Endothelial cell of hepatic sinusoid (primary cell): ENCODE measurements around the gene HSD11B2.

ENCODE experiments used
- in situ Hi-C: cut with HindIII; loops from 2 replicates; pipeline ENCODE4 v1.10.0; 2017; ENCODE audit warnings: low sequenced_read_pairs

HSD11B2 gene

DNA sequence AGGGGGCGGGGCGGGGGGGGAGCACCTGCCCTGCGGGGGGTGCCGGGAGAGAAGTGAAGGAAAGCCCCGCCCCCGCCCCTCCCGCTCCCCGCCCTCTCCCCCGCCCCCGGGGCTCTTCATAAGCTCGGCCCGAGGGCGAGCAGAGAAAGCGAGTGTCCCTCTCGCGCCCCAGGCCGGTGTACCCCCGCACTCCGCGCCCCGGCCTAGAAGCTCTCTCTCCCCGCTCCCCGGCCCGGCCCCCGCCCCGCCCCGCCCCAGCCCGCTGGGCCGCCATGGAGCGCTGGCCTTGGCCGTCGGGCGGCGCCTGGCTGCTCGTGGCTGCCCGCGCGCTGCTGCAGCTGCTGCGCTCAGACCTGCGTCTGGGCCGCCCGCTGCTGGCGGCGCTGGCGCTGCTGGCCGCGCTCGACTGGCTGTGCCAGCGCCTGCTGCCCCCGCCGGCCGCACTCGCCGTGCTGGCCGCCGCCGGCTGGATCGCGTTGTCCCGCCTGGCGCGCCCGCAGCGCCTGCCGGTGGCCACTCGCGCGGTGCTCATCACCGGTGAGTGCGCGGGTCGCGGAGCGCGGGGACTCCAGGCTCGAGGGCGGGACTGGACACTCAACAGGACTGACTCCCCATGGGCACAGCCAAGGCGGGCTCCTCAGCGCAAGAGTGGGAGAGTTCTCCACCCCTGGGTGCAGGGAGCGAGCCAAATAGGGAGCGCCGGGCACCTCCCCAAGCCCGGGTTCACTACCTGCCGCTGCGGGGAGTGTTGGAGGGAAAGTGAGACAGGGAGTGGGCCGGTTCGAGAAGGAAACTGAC, at the start of gene HSD11B2:
TSS of gene HSD11B2 (plus strand) at position 145 of the 798 bp plus-strand sequence. CDS start at position 273, 128 bp downstream.
- in situ Hi-C loops = no loop called here

DNA sequence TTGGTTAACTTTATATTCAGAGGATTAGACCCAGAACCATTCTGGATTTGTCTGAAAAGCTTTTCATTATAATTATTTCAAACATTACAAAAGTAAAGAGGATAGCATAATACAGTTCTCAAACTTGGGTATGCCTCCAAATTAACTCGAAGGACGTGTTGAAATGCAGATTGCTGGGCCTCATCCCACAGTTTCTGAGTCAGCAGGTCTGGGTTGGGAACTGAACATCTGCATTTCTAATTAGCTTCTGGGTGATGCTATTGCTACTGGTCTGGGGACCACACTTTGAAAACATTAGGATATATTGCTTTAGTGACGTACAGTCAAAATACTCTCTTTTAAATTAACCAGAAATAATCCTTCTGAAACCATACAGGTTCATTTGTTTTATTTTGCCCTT, 47.6 kb upstream of the HSD11B2 start:
- in situ Hi-C loops = loop anchor here (5.0 to 10.0 kb wide), 2 partner anchors 56 to 448 kb away; partner anchors contain the start of genes CES2, CIAO2B, KCTD19 and LRRC36

DNA sequence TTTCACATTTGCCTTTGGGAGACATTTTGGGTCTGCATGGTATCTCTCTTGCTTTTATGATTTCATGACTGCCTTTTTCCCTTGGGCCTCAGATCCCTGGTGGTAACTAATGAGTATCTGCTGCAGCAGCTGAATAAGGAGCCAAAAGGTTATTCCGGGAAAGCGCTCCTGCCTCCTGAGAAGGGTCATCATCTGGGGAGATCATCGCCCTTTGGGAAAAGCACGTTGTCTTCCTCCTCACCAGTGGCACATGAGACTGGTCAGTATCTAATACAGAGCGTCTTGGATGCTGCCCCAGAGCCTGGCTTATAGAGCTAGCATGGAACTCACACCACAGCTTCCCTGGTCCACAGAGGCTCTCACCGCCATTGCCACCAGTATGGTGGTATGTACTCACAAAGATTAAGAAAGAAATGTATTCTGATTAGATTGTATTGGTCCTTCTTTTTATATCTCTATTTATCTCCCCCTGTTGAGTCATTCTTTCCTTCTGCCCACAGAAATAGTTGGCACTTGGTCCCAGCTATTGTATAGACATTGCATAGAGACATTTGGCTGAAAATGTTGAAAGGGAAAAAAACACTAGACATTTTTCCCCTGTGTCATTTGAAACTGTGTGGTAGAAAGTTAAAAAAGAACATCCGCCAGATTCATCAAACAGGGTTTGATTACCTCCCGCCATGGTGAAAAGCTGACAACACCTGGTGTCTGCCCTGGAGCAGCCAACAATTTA, 46.0 kb upstream of the HSD11B2 start:
- in situ Hi-C loops = loop anchor here (5.0 to 10.0 kb wide), 2 partner anchors 58 to 450 kb away; partner anchors contain the start of genes CES2, CIAO2B, KCTD19 and LRRC36

DNA sequence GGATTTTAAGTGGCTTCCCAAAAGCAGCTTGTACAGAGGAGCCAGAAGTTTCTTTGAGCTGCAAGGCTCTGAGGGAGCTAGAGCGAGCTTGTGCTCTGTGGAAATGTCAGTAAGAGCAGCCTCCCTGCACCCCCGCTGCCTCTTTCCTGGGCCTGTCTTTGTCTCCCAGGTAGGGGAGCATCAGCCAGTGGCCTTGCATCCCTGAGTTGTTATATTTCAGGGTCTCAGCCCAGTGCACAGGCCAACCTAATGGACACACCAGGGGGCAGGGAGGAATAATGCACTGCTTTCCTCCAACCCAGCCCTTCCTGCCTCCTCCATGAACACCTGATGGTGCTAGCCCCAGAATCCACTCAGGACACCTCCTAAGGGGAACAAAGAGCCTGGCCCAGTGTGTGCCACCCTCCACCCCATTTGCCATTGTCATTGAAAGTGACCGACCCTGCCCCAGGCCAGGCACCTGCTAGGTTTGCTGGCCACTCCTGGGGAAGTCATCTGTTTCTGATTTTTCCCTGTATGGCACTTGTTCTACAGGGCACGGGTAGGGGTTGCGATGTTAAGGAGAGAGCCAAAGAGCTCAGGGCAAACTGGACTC, 44.0 kb upstream of the HSD11B2 start:
- in situ Hi-C loops = loop anchor here (10.0 kb wide), 1 partner anchor 452 kb away; the partner anchor contains the start of genes CES2 and CIAO2B

DNA sequence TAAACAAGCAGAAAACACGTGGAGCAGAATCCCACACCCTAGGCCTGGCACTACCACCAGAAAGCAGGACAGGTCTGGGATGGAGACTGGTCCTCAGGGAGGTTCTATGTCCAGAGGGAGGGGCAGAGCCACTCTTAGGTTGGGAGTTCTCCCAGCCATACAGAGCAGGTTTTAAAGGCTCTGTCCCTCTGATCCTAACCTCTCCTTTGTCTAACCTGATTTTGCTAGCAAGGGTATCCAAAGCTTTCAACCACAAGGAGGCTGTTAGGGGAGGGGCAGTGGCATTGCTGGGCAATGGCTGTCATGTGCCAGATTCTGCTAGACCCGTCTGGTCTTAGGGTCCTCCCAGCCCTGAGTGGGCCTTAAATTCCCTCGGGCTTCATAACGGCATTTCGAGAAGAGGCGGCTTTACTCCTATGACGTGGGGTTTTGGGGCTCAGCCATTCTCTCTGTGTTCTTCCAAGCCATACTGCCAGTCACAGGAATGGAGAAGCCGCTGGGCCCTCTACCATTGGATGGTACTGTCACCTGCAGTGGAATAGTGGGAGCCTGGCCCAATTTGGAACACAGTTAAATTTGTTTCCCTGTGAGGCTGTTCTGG, 43.3 kb upstream of the HSD11B2 start:
- in situ Hi-C loops = loop anchor here (10.0 kb wide), 1 partner anchor 453 kb away; the partner anchor contains the start of genes CES2 and CIAO2B

DNA sequence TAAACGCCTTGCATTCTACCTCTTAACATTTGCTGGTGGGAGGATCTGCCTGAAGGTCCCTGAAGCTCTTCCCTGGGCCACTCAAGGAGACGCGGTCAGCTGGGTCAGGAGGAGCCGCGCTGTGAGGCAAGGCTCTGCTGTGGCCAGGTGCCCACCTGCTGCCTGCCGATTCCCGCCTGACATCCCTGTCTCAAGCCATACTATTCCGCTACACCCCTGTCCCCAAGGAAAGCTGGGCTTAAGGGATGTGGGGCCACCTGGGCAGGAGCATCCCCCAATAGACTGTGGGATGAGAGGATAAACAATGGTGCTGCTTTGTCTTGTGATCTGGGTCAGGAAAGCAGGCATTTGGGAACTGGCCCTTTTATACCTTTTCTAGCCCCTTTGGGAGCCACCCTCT, 42.7 kb upstream of the HSD11B2 start:
- in situ Hi-C loops = loop anchor here (10.0 kb wide), 1 partner anchor 453 kb away; the partner anchor contains the start of genes CES2 and CIAO2B

DNA sequence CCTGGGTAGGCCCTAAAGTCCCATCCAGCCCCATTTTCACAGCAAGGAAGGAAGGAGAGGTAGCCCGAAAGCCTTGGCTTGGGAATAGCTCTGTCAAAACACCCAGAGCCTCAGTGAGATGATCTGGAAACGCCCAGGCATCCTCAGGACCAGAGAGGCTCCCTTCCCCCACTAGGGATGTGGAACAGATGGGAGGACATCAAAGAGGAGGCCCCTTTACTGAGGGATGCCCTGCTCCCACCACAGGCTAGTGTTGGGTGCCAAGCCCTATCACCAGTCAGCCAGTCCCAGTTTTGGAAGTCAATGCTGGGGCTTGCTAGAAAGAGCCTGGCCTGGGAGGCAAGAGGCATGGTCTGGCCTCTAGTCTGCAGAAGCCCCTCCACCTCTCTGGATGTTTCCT, 42.3 kb upstream of the HSD11B2 start:
- in situ Hi-C loops = loop anchor here (10.0 kb wide), 1 partner anchor 454 kb away; the partner anchor contains the start of genes CES2 and CIAO2B

DNA sequence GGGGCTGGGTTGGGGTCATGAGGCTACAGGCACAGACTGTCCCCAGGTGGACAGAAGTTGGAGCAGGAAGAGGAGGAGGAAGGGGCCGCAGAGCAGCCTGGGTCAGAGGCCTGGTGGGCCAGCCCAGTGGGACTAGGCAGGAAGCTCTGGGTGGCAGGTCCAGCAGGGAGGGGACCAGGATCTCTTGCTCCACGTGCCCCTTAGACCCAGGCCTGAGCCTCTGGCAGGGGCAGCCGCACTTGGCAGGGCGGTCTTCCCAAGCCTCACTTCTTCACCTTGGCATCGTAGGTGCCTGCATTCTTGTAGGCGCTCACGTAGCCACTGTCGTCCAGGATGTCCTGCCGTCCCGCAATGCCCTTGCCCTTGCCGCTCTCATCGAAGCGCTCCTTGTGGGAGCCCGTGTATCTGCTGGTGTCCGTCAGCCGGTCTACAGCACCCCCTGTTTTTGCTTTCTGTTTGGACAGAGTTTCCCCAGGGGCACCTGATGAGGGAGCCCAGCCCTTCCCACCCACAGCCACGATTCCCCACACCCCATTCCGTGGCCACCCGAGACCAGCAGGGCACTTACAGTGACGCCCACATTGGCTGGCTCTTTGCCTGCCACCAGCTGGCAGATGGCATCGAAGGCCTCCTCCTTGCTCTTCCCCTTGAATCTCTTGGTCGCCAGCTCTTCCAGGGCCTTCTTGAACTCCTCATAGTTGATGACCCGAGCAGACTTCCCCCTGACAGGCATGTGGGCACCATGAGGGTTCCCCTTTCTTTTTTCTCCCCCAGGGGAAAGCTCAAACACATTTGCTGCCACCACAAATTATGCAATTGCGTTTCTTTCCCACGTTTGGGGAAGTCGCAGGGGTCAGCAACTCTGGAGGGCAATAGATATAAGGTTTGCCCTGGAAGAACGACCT, 40.8 kb upstream of the HSD11B2 start:
- in situ Hi-C loops = loop anchor here (10.0 kb wide), 1 partner anchor 455 kb away; the partner anchor contains the start of genes CES2 and CIAO2B

DNA sequence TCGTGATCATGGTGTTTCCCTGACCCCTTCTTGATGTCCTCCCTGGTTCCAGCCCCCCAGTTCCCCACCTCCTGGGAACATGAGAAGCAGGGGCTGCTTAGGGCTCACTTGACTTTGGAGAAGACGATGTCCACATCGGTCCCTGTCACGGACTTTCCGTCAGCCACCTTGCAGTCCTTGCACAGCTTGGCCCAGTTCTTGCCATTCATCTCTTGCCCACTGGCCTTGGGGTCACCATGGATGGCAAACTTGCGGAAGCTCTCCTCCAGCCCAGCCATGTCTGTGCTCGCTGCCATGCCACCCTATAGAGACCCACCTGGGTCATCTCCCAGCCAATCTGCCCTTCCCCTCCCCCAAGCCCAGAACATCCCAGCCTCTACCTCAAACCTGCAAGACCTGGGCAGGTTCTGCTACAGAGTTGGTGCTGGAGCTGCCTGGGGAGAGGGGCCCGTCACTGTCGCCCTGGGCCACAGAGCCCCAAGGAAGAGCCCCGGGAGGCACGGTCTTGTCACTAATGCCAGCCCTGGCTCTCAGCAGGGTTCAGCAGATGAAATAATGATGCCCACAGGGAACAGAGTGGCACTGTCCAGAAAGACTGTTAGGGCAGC, 40.0 kb upstream of the HSD11B2 start:
- in situ Hi-C loops = no loop called here

DNA sequence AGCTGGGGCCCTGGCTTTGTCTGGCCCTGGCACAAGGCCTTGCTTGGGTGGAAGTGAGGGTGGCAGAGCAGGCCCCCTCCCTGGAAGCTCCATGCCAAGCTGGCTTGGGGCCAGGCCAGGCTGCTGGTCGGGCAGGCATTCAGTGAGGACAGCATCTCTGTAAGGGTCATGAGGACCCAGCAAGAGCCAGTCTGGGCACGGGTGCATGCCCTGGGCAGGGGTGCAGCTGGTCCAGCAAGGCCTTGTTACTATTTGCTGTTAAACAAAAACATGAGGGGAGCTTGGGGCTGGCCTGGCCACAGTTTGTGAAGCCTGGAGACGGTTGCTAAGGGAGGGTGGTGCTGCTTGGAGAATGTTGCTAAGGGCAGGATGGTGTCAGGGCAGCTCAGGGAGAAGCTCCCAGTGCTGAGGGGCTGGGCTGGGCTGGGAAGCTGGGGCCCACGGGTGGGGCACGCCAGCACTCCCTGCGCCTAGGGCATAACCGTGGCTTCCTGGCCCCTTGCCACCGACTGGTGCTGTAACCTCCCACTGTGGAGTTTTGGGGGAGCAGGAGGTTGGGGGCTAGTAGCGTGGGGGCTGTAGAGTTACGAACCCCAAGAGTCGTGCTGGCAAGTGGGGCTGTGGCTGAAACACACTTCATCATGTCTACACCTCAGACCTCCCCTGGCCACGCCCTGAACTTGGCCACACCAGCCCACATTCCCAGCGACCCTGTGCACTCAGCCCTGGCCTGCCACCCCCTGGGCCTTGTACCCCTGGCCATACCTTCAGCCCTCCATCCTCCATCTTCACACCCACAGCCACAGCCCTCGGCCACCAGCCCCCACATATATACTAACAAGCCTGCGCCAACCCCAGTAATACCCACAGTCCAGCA, 39.3 kb upstream of the HSD11B2 start:
- in situ Hi-C loops = no loop called here

DNA sequence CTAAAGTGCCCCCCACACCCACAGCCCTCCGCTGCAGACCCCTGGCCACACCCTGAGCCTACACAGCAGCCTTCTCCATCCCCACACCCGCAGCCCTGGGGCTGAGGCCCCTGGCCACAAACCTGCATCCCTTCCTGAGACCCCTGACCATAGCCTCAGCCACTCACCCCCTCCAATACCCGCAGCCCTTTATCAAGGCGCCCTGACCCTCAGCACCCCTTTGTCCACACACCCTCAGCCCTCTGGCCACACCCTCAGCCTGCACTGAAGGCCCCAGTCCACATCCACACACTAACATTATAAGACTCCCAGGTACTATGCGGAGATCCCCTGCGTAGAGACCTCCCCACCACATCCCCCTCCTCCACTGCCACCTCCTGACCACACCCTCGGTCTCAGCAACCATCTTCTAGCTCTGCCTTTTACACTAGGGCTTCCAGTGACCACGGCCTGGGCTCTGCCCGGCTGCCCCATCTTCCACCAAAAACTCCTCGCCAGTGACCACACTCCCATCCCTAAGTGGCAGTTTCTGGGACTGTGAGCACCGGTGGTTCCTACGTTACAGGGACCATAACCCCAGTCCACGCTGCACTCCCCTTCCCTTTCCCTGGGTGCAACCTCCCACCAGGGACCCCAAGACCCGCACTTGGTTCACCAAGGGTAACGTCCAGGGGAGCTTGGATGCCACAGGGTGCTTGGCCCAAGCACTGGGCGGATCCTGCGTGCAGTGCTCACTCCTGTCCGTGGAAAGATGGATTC, 38.4 kb upstream of the HSD11B2 start:
- in situ Hi-C loops = no loop called here

DNA sequence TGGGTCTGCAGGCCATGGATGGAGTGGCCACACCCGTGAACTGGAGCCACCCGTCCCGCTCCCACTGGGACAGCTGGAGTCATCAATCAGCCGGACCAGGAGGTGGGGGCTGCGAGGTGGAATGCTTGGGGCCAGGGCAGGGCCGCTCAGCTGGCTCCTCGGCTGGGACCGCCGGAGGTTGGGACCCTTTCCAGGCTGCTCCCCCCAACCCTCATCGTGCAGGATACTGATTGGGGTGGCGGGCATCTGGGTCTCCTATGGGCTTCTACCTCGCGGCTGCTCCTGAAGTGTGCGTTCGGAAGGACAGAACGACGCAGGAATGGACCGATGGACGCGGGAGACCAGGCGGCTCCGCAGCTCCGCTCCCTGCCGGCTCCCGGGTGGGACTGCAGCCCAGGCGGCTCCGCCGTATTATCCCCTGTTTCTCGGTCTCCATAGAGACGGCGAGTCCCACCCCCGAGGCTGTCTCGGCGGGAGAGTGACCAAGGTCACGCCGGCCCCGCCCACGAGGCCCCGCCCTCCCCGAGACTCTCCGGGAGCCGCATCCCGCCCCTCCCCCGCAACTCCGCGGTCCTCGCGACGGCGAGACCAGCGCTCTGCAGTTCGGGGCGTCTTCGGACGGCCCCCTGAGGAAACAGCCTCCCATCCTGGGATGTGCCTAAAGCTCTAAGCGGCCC, 37.7 kb upstream of the HSD11B2 start, which contains the start of gene TPPP3:
TSS of gene TPPP3 (minus strand) at position 388 of the 677 bp plus-strand sequence. CDS start 2,387 bp downstream, outside the sequence.
- in situ Hi-C loops = no loop called here

DNA sequence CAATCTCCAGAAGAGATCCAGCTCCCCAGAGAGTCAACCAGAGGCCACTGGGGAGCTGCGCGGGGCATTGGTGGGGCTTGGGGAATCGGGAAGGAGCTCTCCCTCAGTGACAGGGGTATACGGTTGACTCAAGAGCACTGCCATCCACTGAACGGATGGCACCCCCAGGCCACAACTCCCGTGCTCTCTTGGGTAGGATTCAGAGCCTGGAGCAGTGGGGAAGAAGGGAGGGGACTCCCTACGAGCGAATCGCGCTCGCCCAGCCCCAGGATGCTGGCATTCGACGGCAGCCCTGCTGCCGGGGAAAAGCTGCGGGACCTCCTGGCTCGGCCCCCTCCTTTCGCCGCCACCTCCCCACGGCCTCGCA, 37.1 kb upstream of the HSD11B2 start:
- in situ Hi-C loops = no loop called here

DNA sequence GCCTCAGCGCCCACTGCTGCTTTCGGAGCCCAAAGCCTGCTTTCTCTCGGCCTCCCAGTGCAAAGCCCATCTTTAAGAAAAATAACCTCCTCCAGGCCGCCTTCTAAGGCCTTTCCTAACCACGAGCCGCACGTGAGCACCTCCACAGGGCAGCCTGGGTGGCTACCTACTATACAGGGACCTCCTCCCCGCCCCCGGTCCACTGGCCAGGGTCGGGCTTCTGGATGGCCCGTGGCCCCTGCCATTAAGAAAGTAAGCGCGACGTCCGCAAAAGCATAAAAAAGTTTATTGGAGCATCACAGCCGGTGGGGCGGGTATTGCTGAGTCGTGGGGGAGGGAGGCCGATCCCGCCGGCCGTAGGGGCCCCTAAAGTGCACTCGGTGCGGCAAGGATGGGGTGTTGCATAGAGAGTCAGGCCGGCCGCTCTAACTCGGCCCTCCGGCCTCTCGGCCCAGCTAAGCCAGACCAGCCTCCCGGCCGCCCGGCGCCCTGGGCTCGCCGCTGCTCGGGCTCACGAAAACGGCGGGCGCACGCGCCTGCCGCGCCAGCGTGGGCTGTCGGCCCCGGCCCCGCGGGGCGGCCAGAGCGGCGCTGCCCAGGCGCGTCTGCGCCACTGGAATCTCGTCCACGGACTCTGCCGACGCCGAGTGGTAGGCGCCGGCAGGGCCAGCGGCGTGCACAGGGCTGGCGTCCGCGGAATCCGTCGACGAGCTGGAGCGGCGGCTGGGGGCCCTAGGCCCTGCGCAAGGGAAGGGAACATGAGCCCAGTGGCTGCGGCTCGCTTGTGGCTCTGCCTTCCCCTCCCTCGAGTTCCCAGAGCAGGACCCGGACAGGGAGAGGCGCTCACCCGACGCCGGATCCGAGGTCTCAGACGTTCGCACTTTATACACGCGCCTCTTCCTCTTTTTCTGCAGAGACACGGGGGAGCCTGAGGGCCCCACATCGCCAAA, 36.5 kb upstream of the HSD11B2 start:
- in situ Hi-C loops = no loop called here

DNA sequence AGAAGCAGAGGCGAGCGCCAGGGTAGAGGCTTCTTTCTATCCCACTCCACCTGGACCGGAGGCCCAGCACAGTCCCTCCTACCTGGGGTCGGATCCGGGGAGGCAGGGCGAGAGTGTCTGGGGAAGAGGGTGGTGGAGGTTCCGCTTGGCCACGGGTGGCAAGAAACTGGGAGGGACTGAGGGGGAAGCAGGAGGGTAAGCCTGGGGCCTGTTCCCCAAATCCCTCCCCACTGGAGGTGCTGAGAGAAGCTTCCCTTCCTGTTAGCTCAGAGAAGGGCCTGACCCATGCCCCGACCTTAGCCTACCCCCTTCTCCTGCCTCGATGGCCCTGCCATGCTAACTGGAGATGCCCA, 35.8 kb upstream of the HSD11B2 start:
- in situ Hi-C loops = no loop called here
